Fibroblast of the aortic adventitia (primary cell): ENCODE measurements around the gene SNX7. TPM values are rescaled to one million over a fixed set of nuclear protein-coding genes. Genes with fewer than 3 reads are reported as not detected.

Source experiments
- DNase-seq: peaks from one replicate; pipeline ENCODE4 v3.0.0-alpha.2; 2010; ENCODE audit warnings: low read depth
- H3K4me3 ChIP-seq: 2 replicates; pipeline ENCODE4 v1.5.1; 2011; ENCODE audit warnings: low read depth, mild to moderate bottlenecking, control low read depth, low read length, moderate library complexity
- total RNA-seq: library from RNA; depleted of rRNA; stranded (reverse); fragments of >200 nt; gene quantifications from 2 replicates; pipeline ENCODE4 v1.2.3, GENCODE V29; 2012; ENCODE audit warnings: low replicate concordance
- TF ChIP-seq, protein P1 (sequence below): IDR thresholded peaks from 2 replicates; pipeline ENCODE4 v1.5.1; 2011; ENCODE audit warnings: mild to moderate bottlenecking, low read length, control low read depth, inconsistent platforms; ENCODE audit not compliant: insufficient read depth

The SNX7 gene
- total RNA-seq, 1 donor, result 83.0 TPM

DNA sequence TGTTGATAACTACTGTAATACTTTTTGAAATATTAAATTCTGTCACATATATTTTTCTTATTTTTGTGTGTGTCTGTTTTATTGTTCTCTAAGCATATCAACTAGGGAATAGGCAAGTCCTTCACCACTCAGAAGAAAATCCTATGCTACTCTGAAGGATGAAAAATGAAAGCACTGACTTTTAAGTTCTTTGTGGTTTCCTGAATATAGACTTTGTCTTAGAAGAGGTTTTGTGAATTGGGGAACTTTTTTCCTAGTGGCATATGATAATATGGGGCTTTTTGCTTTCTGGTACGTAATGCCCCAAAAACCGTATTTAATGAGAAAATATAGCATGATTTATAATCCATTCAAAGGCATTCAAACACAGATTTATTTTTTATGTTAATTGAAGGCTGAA is 136.0 kb downstream of the SNX7 start:
- DNase-seq, result no peak
- TF ChIP-seq, protein P1, sequence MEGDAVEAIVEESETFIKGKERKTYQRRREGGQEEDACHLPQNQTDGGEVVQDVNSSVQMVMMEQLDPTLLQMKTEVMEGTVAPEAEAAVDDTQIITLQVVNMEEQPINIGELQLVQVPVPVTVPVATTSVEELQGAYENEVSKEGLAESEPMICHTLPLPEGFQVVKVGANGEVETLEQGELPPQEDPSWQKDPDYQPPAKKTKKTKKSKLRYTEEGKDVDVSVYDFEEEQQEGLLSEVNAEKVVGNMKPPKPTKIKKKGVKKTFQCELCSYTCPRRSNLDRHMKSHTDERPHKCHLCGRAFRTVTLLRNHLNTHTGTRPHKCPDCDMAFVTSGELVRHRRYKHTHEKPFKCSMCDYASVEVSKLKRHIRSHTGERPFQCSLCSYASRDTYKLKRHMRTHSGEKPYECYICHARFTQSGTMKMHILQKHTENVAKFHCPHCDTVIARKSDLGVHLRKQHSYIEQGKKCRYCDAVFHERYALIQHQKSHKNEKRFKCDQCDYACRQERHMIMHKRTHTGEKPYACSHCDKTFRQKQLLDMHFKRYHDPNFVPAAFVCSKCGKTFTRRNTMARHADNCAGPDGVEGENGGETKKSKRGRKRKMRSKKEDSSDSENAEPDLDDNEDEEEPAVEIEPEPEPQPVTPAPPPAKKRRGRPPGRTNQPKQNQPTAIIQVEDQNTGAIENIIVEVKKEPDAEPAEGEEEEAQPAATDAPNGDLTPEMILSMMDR, result no peak
- no peak overlapping the region for H3K4me3 ChIP-seq
